MM.1S (cell line): ENCODE data around the gene GARNL3.

Experiments
- EZH2 ChIP-seq: fragments of 300-600 bp; sonication (generic); optimal IDR thresholded peaks from 2 replicates; pipeline ENCODE3; 2017; ENCODE audit warnings: low read depth, mild to moderate bottlenecking, antibody characterized with exemption, low read length, mixed read lengths
- TF ChIP-seq, protein P1 (sequence below): fragments of 300-600 bp; sonication (generic); IDR thresholded peaks from 2 replicates; pipeline ENCODE4 v1.5.1; 2016; ENCODE audit warnings: antibody characterized with exemption, low read length, mixed read lengths

DNA sequence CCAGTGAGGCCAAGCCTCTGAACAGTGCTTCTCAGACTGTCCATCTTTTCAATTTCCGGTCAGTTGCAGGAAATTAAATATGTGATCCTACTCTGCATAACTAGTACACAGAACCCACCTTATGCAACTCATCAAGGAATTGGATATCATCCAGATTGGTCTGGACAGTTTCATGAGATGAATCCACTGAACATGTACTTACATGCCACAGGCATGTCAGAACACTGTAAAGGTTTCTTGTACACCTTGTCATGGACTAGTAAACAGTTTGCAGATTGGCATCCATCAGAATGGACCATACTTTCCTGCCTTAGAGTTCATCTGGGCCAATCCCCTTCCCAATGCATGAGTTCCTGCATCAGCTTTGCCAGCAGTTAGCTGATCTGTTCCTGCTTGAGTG, 30.4 kb downstream of the GARNL3 start:
- no peak for TF ChIP-seq EZH2
- TF ChIP-seq, protein P1, sequence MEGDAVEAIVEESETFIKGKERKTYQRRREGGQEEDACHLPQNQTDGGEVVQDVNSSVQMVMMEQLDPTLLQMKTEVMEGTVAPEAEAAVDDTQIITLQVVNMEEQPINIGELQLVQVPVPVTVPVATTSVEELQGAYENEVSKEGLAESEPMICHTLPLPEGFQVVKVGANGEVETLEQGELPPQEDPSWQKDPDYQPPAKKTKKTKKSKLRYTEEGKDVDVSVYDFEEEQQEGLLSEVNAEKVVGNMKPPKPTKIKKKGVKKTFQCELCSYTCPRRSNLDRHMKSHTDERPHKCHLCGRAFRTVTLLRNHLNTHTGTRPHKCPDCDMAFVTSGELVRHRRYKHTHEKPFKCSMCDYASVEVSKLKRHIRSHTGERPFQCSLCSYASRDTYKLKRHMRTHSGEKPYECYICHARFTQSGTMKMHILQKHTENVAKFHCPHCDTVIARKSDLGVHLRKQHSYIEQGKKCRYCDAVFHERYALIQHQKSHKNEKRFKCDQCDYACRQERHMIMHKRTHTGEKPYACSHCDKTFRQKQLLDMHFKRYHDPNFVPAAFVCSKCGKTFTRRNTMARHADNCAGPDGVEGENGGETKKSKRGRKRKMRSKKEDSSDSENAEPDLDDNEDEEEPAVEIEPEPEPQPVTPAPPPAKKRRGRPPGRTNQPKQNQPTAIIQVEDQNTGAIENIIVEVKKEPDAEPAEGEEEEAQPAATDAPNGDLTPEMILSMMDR = no peak
